Lower leg skin (tissue), 3 donors: ENCODE measurements around the gene ABCA10.

Source experiments
- CTCF ChIP-seq, 3 donors: fragments of 450-650 bp; IDR thresholded peaks; one replicate each; pipeline ENCODE4 v1.5.1; 2016; ENCODE audit warnings: antibody characterized with exemption in 3 of 3, mild to moderate bottlenecking in 3 of 3, moderate library complexity in 2 of 3
- POLR2A ChIP-seq, 2 donors: fragments of 450-650 bp; IDR thresholded peaks; one replicate each; pipeline ENCODE4 v1.6.1; 2016 to 2017; ENCODE audit warnings: antibody characterized with exemption in 2 of 2, mild to moderate bottlenecking in 1 of 2, moderate library complexity in 1 of 2

GRCh38 chr17:69159418-69159817 lies 69.2 kb downstream of the ABCA10 start:
- TF ChIP-seq POLR2A (IDR thresholded peaks at IDR 0.05) = no peak
- no peak for TF ChIP-seq CTCF (IDR thresholded peaks at IDR 0.05)
